ENCODE measurements around the gene MLLT3. TPM values are rescaled to one million over a fixed set of nuclear protein-coding genes. Genes with fewer than 3 reads are reported as not detected.

The MLLT3 gene
- total RNA-seq, 1 donor from 2014 or later: 17.5 TPM

DNA sequence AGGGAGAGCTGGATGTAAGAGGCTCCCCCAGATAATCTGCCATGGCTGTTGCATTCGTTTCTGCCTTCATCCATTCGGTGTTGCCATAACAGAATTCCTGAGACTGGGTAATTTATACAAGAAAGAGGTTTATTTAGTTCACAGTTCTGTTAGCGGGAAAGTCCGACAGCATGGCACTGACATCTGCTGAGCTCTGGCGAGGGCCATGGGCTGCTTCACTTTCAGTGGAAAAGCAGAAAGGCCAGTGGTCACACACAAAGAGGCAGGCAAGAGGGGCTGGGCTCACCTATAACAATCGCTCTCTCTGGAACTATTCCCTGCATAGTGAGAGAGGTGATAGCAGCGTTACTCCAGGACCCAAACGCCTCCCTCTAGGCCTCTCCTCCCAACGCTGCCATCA lies 305.9 kb downstream of the MLLT3 start:
- Histone ChIP-seq H3K27me3 (ENCODE audit: low read depth) (no peaks in the 10 kb centered on the region), H3K9me3 (replicated peaks) (no peaks in the 10 kb centered on the region), H3K4me3 (no peak overlapping the region), H3K27ac (replicated peaks) (no peak overlapping the region), H3K36me3 (no peaks in the 10 kb centered on the region), H3K4me1 (no peaks in the 10 kb centered on the region)
- no peak for DNase-seq
- TF ChIP-seq, protein P1, sequence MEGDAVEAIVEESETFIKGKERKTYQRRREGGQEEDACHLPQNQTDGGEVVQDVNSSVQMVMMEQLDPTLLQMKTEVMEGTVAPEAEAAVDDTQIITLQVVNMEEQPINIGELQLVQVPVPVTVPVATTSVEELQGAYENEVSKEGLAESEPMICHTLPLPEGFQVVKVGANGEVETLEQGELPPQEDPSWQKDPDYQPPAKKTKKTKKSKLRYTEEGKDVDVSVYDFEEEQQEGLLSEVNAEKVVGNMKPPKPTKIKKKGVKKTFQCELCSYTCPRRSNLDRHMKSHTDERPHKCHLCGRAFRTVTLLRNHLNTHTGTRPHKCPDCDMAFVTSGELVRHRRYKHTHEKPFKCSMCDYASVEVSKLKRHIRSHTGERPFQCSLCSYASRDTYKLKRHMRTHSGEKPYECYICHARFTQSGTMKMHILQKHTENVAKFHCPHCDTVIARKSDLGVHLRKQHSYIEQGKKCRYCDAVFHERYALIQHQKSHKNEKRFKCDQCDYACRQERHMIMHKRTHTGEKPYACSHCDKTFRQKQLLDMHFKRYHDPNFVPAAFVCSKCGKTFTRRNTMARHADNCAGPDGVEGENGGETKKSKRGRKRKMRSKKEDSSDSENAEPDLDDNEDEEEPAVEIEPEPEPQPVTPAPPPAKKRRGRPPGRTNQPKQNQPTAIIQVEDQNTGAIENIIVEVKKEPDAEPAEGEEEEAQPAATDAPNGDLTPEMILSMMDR (IDR thresholded peaks at IDR 0.05; ENCODE audit: borderline replicate concordance): no peak
- intact Hi-C loops (cut with micrococcal nuclease): no loop called here

DNA sequence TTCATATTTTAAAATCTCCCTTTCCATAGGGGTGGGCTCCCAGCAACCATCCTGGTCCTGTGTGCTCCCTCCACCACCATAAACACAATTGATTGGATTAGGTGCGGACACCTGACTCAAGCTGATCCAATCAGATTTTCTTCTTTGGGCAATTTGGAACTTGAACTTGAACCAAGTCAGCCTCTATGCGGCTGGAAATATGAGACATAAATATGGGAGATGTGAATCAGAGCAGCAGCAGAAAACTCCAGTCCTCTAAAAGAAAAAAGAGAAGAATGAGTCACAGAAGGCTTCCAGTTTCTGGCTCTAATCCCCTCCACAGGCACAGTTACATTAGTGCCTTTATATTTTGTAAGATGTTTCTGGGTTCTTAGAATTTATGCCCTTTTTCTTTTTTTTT lies 306.6 kb downstream of the MLLT3 start:
- TF ChIP-seq, protein P1 (IDR thresholded peaks at IDR 0.05; ENCODE audit: borderline replicate concordance): no peak
- Histone ChIP-seq H3K27me3 (ENCODE audit: low read depth) (no peaks in the 10 kb centered on the region), H3K4me3 (no peak overlapping the region), H3K27ac (replicated peaks) (no peak overlapping the region), H3K4me1 (no peaks in the 10 kb centered on the region), H3K36me3 (no peaks in the 10 kb centered on the region), H3K9me3 (replicated peaks) (no peaks in the 10 kb centered on the region)
- no peak for DNase-seq
- intact Hi-C loops (cut with micrococcal nuclease): no loop called here

DNA sequence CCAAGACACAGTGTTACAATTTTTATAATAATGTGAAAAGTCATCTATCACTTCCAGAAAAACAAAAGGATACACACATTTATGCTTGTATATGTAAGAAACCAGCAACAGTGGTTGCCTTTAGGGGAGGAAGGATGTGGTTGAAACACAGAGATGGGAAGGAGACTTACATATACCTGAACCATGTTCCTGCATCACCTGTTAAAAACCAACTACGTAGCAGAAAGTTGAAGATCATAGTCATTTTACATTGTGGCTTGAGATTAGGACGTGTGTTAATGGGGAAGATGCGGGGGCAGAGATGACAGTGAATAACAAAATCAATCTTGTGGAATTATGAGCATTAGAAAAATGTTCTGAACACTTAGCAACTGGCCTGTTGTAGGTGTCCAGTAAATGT lies 307.3 kb downstream of the MLLT3 start:
- intact Hi-C loops (cut with micrococcal nuclease): no loop called here
- H3K9me3 ChIP-seq (replicated peaks): no peaks in the 10 kb centered on the region
- no peak overlapping the region for H3K4me3 ChIP-seq
- H3K36me3 ChIP-seq: no peaks in the 10 kb centered on the region
- TF ChIP-seq, protein P1 (IDR thresholded peaks at IDR 0.05; ENCODE audit: borderline replicate concordance): no peak
- no peak for DNase-seq
- no peak overlapping the region for H3K27ac ChIP-seq (replicated peaks)
- H3K27me3 ChIP-seq (ENCODE audit: low read depth): no peaks in the 10 kb centered on the region
- H3K4me1 ChIP-seq: no peaks in the 10 kb centered on the region

DNA sequence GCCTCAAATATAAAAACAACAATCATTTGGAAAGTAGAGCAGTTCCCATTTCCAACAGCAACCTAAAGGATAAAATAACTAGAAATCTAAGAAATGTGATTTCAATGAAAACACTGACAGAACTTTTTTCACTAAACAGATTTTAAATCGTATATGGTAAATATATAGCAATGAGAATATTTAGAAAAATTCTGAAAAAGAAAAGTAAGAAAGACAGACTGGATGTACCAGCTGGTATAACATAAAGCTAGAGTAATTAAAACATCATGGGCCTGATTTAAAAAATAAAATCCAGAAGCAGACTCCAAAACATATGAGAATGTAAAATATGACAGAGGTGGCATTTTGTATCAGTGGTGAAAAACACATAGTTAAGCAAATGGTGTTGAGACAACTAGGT lies 308.9 kb downstream of the MLLT3 start:
- Histone ChIP-seq H3K27ac (replicated peaks) (no peak overlapping the region), H3K36me3 (no peaks in the 10 kb centered on the region), H3K4me1 (no peaks in the 10 kb centered on the region), H3K9me3 (replicated peaks) (no peaks in the 10 kb centered on the region), H3K27me3 (ENCODE audit: low read depth) (no peaks in the 10 kb centered on the region), H3K4me3 (no peak overlapping the region)
- intact Hi-C loops (cut with micrococcal nuclease): no loop called here
- TF ChIP-seq, protein P1 (IDR thresholded peaks at IDR 0.05; ENCODE audit: borderline replicate concordance): no peak
- no peak for DNase-seq

DNA sequence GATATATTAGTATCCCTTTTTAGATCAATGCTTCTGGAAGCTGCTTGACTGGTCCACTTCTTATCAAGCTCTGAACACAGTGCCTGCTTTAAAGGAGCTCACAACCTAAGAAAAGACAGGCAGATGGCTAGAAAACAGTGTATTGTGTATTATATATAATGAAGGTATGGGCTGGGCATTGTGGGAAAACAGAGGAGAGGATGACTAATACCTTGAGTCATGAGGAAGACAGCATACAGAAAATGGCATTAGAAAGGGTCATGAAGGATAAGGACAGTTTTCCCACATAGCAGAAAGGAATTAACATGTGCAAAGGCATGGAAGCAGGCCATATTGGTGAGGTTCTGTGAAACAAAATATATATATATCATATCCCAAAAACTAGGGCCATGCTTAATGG lies 309.6 kb downstream of the MLLT3 start:
- intact Hi-C loops (cut with micrococcal nuclease): no loop called here
- no peaks in the 10 kb centered on the region for H3K36me3 ChIP-seq
- no peak for DNase-seq
- no peaks in the 10 kb centered on the region for H3K27me3 ChIP-seq (ENCODE audit: low read depth)
- no peak overlapping the region for H3K4me3 ChIP-seq
- TF ChIP-seq, protein P1 (IDR thresholded peaks at IDR 0.05; ENCODE audit: borderline replicate concordance): no peak
- no peaks in the 10 kb centered on the region for H3K4me1 ChIP-seq
- H3K9me3 ChIP-seq (replicated peaks): no peaks in the 10 kb centered on the region
- H3K27ac ChIP-seq (replicated peaks): no peak overlapping the region

DNA sequence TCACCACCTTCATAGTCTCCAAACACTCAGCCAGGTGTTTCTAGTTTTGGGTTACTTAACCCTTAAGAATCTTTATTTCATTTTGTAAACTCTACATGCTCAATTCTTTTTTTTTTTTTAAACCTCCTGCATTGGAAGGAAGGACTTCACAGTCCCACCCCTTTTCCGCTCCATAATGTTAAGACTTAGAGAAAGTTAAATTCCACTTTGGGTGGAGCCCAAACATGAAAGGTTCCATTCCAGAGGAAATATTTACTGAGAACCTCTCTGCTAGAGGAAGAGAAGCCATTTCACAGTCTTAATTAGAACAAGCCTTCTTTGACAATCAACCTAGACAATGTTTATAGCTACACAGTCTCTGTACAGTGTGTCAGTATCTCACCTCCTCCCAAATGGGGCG lies 312.3 kb downstream of the MLLT3 start:
- TF ChIP-seq, protein P1 (IDR thresholded peaks at IDR 0.05; ENCODE audit: borderline replicate concordance): no peak
- H3K9me3 ChIP-seq (replicated peaks): no peaks in the 10 kb centered on the region
- no peaks in the 10 kb centered on the region for H3K36me3 ChIP-seq
- no peaks in the 10 kb centered on the region for H3K4me1 ChIP-seq
- H3K27me3 ChIP-seq (ENCODE audit: low read depth): no peaks in the 10 kb centered on the region
- intact Hi-C loops (cut with micrococcal nuclease): no loop called here
- H3K27ac ChIP-seq (replicated peaks): no peak overlapping the region
- no peak overlapping the region for H3K4me3 ChIP-seq
- no peak for DNase-seq
